Measurements from ENCODE around the gene PPARA. TPM values are rescaled to one million over a fixed set of nuclear protein-coding genes. Genes with fewer than 3 reads are reported as not detected.

PPARA gene
- 7.0 and 9.6 TPM in 2 replicates for total RNA-seq (2014; rRNA removed; shearing (Covaris generic); ENCODE audit: low replicate concordance)

DNA sequence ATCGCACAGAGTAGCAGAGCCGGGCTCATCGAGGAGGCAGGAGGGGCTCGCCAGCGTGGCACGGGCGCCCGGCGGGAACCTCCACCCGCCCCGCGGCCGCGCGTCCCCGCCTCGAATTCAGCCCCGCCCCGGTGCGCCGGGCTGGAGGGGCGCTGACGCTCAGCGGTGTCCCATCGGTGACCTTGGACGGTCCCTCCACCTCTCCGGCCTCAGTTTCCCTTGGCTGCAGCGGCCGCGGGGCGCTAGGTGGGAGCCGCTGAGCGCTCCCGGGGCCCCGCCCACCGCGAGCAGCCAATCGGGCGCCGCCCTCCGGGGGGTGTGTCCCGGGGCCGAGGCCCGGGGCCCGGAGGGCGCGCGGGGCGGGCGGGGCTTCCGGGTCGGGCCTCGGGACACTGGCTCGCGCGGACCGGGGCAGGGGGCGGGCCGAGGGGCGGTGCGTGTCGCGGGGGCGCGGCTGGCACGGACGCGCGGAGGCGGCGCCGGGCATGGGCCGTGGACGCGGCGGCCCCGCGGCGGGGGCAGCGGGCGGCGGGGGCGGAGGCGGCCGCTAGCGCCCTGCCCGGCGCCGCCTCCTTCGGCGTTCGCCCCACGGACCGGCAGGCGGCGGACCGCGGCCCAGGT is at the start of gene PPARA:
TSS of gene PPARA (plus strand) at position 493 of the 621 bp plus-strand sequence. CDS start 47,858 bp downstream, outside the sequence.
- peak; percentile 68 for DNase-seq (ENCODE audit: low read depth)
- in situ Hi-C loops (cut with HindIII; ENCODE audit: low pct_unique_long_range_greater_than_20kb, low sequenced_read_pairs): no loop called here

DNA sequence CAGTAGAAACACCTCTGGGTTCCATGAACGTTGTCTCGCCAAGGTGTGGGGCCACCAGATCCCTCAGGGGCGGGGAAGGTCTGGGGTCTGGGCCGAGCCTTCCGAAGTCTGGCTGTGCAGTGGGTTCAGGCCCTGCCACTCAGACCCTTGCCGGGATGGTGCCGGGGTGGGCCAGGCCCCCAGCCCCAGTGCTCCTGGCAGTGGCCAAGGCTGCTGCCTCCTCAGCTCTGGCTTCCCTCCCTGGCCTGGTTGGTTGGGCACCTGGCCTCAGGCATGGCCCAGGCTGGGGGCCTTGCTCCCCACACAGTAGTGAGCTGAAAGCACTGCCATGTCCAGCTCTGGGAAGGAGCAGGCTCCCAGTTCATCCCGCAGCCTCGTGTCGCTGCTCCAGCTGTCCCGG is 48.2 kb upstream of the PPARA start:
- in situ Hi-C loops (cut with HindIII; ENCODE audit: low pct_unique_long_range_greater_than_20kb, low sequenced_read_pairs): no loop called here
- no peak for DNase-seq (ENCODE audit: low read depth)

DNA sequence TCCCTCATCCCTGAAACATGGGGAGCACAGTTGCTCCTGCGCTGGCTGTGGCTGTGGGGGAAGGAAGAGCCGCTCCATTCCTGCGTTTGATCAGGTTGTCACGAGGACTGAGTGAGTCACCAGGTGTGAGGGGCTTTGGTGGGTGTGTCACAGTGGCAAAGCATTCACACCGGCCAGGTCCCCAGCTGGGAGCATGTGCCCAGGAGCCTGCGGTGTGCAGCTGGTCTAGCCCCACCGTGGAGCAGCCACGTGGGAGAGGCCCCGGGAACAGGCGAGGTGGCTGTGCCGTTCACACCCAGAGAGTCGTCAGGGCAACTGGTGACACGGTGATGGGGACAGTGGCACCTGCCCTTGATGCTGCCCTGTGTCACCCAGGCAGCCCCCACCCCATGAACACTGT is 47.6 kb upstream of the PPARA start:
- no peak for DNase-seq (ENCODE audit: low read depth)
- in situ Hi-C loops (cut with HindIII; ENCODE audit: low pct_unique_long_range_greater_than_20kb, low sequenced_read_pairs): no loop called here

DNA sequence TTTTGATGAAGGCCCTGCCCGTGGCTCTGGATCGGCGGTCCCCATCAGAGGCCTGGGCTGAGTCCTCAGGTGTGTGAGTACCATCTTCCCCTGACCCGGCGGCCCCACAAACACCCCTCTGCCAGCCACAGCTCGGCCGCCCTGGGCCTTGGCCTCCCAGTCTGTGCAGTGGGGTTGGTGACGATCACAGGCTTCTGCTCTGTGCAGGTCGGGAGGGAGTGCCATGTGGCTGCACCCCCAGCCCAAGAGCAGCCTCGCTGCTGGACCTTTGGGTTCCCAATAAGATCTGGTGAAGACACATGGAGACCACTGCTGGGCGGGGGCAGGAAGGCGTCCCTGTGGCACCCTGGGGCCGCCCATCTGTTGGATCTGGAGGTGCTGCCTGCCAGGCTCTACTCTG is 47.1 kb upstream of the PPARA start:
- no peak for DNase-seq (ENCODE audit: low read depth)
- in situ Hi-C loops (cut with HindIII; ENCODE audit: low pct_unique_long_range_greater_than_20kb, low sequenced_read_pairs): no loop called here

DNA sequence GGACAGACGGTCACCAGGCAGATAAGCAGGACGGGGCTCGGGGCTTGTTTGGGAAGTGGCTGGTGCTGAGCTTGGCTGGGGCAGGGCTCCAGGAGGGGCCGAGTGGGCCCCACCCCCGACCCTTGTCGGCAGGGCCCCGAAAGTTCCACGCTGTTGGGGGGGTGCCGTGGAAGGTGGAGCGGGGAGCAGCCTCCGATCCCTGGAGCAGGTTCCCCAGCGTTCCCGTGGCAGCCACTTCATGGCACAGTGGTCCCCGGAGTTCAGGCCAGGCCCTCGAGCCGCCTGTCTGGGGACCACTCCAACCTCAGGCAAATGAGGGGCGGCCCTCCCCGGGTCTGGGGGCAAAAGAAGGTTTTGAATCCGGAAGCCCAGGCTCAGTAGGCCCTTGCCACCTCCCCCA is 46.7 kb upstream of the PPARA start:
- in situ Hi-C loops (cut with HindIII; ENCODE audit: low pct_unique_long_range_greater_than_20kb, low sequenced_read_pairs): no loop called here

DNA sequence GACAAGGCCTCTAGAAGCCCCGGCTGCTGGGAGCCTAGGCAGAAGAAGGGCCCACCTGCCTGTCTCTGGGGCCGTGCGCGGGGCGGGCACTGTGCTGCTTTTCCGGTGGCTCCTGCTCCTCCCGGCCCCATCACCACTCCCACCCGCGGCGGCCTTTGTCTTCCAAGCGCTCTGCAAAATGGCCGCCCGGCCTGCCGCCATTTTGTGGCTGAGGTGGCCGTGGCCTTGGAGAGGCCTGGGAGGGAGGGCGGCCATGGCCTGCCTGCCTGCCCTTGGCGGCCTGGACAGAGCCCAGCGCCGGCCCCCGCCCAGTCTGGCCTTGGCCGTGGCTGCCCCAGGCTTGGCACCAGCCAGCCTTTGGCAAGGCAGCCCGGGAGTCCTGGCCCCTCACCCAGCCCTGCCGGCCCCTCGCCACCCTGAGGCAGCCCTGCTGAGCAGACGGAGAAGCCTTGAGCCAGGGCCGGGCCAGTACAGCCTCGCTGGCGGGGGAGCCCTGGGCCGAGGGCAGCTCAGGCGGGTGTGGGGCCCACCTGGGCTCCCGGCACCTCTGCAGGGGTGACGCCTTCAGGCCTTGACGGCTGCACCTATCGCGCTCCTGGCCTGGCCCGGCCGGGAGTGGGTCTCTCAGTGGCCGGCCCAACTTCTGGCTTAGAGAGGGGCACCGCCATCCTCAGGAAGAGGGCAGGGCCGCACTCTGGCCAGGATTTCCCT is 46.0 kb upstream of the PPARA start:
- in situ Hi-C loops (cut with HindIII; ENCODE audit: low pct_unique_long_range_greater_than_20kb, low sequenced_read_pairs): no loop called here

More for the DNA sequence above, 46.7 kb upstream of the PPARA start:
- DNase-seq (ENCODE audit: low read depth): no peak

DNA sequence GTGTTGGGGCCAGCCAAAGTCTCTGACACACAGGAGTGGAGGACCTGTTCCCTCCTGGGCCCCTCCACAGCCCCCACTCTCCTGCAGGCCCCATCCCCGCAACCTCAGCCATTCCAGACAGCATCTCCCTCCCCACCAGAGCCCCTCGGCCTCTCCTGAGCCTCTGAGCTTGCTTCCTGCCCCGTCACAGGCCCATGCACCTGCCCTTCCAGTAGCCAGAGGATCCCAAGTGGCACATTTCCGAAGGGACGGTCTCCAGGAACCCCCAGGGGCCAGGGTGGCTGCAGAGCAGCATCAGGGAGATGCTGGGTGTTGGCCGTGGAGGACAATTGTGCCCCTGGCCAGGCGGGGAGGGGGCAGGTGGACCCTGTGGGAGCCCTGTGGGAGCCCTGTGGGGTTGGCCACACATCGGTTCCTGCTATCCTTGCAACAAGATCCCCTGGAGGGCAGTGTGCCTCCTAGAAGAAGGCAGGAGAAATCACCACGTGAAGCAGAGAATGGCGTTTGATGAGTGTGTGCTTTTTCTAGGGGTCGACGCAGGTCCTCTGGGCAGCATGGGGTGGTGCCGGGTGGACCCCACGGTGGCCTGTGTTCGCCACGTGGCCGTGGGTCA is 45.3 kb upstream of the PPARA start:
- DNase-seq (ENCODE audit: low read depth): no peak
- in situ Hi-C loops (cut with HindIII; ENCODE audit: low pct_unique_long_range_greater_than_20kb, low sequenced_read_pairs): no loop called here

More for the DNA sequence above, 46.0 kb upstream of the PPARA start:
- DNase-seq (ENCODE audit: low read depth): no peak

DNA sequence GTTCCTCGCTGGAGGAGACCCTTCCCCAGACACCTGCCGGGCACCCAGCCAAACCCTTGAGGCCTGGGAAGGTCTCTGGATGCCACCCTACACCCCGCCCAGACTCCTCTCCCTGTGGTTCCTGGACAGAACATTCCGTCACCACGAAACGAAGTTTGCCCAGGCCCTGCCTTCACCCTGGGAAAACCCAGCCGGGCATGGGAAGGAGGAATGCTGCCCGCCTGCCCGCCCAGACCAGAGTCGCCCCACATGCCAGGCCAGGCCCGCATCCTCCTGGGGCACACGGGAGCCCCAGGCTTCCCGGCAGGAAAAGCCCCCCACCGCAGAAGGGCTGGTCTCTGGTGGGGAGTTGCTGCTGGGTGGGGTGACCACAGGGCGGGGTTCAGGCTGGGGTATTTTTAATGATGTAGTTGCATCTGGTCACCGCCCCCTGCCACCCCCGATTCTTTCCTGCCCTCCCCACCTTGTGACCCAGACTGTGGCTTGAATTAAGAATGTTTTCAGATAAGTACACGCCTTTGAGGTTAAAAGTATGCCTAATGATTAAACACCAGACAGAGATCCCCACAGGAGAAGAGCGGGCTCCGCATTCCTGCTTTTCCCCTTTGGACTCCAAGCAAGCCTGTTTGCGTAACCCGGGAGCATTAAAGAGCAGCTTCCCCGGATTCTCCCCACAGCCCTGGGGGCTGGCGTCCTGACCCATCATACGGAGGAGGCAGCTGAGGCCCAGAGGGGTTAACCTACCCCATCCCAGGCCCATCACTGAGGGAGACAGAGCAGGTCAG is 44.6 kb upstream of the PPARA start:
- DNase-seq (ENCODE audit: low read depth): peak; percentile 81
- in situ Hi-C loops (cut with HindIII; ENCODE audit: low pct_unique_long_range_greater_than_20kb, low sequenced_read_pairs): no loop called here

DNA sequence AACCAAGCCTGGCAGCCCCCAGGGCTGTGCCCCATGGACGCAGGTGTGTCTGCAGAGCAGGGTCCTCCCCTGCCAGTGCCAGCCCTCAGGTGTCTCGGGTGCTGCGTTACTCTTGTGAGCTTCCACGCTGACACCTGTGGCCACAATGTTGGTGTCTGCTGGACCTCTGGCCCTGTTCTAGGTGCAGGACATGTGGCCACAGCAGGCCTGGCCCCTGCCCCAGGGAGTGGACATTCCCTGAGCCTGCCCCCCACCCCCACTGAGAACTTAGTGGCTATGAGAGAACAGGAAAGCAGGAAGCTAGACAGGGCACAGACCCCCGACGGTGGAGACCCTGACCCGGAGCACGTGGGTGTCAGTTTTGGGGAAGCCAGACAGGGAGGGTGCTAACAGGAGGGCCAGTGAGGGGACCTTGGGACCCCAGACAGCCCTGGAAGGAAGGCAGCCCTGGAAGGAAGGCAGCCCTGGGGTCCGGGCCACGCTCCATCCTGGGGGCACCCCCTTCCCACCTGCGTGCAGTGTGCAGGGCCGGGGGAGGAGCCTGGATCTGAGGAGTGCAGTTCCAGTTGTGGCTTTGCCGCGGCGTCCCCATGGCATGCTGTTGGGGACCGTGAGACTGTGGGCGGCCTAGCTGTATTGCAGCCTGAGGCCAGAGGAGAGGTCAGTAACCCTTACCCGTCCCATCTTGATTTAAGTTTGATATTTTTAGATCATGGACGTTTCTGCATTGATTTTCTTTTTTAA is 43.9 kb upstream of the PPARA start:
- DNase-seq (ENCODE audit: low read depth): no peak
- in situ Hi-C loops (cut with HindIII; ENCODE audit: low pct_unique_long_range_greater_than_20kb, low sequenced_read_pairs): no loop called here

DNA sequence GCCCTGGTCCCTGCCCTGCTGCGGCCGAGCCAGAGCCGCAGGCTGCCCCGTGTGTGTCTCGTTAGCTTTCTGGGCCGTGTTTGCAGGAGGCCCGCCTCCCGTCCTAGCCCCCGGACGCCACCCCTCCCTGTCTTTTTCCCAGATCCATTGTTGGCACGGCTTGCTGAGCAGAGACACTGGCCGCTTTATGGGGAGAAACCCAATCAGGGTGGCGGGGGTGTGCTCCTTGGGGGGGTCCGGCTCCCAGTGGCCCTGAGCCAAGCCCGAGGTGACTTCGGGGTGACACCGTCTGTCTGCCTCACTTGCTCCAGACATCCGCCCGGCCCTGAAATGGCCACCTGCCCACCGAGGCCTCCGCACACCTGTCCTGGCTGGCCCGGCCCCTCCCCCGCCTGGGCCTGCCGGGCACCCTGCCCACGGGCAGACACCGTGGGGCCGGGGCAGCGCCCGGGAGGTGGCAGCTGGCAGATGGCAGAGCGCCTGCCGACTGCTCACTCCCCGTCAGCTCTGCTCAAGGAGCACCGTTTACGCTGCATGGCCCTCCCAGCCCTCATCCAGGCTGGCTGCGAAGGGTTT is 43.1 kb upstream of the PPARA start:
- in situ Hi-C loops (cut with HindIII; ENCODE audit: low pct_unique_long_range_greater_than_20kb, low sequenced_read_pairs): no loop called here
- no peak for DNase-seq (ENCODE audit: low read depth)

DNA sequence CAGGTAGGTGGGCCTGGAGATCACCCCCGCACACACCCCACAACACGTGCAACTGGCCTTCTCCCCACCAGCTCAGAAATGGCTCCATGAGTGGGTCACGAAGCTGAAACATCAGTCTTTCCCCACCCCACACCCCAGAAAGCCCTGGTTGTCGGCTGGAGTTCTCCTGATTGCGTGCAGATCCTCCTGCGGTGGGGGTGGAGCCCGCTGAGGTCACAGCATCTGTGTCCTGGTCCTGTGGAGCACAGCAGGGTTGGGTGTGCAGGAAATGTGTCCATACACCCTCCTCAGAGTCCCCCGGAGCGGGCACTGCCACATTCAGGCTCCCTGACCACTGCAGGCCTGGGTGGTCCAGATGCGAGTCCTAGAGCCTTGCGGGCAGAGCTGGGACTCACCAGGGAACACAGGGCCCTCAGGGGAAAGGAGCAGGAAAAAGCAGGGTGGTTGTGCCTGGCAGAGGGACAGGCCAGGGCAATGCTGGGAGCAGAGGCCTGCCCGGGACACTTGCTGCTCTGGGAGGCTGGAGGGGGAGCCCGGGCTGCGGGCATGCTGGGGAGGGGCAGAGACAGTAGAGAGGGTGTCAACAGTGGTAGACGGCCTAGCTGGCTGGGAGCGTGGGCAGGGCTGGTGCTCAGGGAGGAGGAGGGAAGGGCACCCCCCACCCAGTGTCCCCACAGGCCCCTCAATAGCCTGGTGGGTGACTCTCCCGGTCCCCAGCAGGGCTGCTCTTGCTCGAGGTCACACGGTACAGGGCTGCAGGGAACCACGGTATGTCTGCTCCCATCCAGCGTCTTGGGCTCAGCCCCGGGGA is 42.4 kb upstream of the PPARA start:
- in situ Hi-C loops (cut with HindIII; ENCODE audit: low pct_unique_long_range_greater_than_20kb, low sequenced_read_pairs): no loop called here
- no peak for DNase-seq (ENCODE audit: low read depth)

DNA sequence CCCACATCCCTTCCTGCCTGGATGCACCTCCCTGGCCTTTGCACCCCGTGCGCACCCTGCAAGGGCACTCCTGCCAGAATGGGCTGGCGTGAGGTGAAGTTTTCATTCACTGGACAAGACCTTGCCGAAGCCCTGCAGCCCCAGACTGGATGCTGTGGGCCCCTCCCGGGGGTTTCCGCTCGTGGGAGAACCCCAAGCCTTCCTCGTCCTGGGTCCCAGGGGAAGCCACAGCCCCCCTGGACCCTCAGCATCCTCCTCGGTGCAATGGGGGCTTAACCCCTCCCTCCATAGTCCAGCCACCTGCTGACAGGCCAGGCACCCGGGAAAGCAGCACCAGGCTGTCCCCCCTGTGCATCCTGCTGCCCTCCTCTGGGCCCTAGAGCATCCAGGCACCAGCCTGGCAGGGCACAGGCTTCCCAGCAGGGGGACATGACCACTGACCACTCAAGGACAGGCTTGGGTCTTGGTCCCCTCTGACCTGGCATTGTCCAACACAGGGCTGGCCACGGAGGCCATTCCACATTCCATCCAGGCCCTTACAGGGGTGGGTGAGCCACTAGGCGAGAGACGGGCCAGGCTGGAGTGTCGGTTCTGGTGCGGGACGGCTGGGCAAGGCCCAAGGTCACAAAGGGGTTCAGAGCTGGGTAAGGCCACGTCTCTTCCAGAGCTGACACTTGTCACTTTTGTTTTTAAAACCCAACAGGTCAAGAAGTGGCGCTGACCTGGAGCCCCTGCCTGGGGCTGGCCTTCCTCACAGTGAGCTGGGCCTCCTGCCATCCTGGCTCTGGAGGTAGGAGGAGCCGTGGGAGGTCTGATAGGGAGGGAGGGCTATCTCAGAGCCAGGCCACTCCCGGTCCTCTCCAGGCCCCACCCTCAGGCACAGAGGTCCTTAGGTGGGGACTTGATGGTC is 41.5 kb upstream of the PPARA start:
- in situ Hi-C loops (cut with HindIII; ENCODE audit: low pct_unique_long_range_greater_than_20kb, low sequenced_read_pairs): no loop called here
- DNase-seq (ENCODE audit: low read depth): peak; percentile 48

DNA sequence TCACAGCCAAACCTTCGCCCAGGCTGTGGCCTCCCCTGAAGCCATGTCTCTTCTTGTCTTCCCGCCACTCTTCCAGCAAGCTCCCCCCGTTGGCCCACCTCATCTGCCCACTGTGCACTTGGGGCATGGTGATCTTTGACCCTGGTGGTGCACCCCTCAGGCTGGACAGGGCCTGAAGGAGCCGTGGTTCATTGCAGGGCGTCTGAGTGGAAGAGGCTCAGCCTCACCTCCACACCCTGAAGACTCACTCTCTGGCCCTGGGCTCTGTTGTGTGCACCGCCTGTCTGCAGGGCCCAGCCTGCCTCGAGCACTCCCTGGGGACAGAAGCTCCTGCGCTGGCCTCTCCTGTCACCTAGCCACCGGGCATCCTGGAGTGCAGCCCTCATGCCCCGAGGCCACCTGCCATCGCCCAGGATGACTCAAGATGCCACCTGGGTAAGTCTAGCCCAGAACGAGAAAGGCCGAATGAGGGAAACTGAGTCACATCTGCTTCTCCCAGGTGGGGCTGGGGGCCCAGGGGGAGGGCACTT is 40.8 kb upstream of the PPARA start:
- in situ Hi-C loops (cut with HindIII; ENCODE audit: low pct_unique_long_range_greater_than_20kb, low sequenced_read_pairs): no loop called here
- DNase-seq (ENCODE audit: low read depth): no peak

DNA sequence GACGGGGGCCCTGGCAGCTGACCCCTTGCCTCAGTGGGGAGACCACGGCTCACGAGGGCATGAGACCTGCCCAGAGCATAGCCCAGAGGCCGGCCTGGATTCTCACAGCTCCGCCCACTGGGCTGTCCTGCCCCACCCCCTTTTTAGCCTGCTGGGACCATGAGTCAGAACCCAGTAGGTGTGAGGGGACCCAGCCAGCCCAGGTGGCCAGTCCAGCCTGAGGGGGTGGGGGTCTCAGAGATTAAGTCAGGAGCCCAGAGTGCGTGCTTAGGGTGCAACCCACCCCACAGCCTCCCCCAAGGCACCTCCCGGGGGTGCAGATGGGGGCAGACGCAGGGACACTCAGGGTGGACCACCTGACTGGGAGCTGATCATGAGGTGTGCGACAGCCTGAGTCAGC is 40.1 kb upstream of the PPARA start:
- peak; percentile 66 for DNase-seq (ENCODE audit: low read depth)
- in situ Hi-C loops (cut with HindIII; ENCODE audit: low pct_unique_long_range_greater_than_20kb, low sequenced_read_pairs): no loop called here

DNA sequence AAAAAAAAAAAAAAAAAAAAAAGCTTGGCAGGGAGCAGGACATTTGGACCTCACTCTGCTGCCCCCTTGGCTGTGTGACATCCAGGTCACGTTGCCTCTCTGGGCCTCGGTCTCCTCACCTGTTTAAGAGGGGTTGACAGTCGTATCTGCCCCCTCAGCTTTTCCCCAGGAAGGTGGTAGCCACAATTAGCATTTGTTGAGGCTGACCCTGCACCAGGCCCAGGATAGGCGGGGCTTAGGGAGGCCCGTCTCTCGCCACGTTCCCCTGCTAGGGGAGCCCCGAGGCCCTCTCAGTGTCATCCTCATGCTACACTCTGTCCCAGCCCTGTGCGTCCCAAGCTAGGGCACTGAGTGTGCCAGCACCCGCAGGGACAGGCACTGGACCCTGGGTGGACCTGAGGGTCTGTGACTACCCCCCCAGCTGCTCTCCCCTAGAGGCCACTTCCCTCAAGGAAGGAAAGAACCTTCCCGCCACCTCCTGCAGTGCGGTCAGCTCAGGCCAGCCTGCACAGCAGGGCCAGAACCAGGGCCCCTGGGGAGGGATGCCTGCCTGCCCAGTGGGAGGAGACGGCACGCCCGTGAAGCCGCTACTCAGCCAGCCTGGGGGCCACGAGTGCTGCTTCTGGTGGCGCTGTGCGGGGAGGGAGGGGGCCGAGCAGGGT is 38.5 kb upstream of the PPARA start:
- in situ Hi-C loops (cut with HindIII; ENCODE audit: low pct_unique_long_range_greater_than_20kb, low sequenced_read_pairs): no loop called here
- DNase-seq (ENCODE audit: low read depth): no peak

All from Caki2 (cell line).